Ishikawa (cell line): ENCODE measurements around the gene LHFPL2.

Experiments used
- EGR1 ChIP-seq: IDR thresholded peaks from 2 replicates; pipeline ENCODE4 v1.6.1; 2012
- RAD21 ChIP-seq: IDR thresholded peaks from 2 replicates; pipeline ENCODE4 v1.6.1; 2012; ENCODE audit warnings: low read depth

- TF ChIP-seq RAD21, result no peak
- no peak for TF ChIP-seq EGR1
Measured at GRCh38 chr5:78598973-78599372, 49.6 kb downstream of the LHFPL2 start.
